ENCODE data around the gene PYGB.

Gene PYGB

DNA sequence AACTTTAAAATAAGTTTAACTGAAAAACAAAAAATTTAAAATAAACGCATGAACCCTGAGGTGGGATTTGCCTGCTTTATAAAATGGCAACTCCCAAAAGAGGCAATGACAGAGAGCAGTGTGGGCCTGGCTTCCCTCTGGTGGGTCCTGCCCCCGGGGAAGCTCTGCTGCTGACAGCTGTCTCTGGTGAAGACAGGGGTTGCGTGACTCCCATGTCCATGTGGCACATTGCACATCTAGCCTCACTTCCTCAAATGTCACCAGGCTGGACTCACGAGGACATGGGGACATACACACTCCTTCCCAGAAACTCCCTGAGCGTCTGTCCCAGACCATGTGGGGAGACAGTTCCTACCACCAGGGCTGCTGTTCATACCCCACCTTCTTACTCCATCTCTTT, 76.5 kb downstream of the PYGB start:
- no peak for ATAC-seq
- TF ChIP-seq PPARA (CRISPR knock-in tag; IDR thresholded peaks at IDR 0.05; ENCODE audit: borderline replicate concordance) = no peak

DNA sequence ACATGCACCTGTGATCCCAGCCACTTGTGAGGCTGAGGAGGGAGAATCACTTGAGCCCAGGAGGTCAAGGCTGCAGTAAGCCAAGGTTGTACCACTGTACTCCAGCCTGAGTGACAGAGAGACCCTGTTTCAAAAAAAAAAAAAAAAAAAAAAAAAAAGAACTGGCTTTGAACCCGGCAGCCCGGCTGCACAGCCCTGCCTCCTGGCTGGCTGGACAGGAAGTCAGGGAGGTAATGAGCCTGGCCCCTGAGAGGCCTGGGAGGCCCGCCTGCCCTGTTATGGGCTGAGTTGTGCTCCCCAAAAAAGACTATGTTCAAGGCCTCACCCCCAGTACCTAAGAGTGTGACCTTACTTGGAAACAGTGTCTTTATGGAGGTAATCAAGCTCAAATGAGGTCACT, 77.2 kb downstream of the PYGB start:
- no peak for ATAC-seq
- TF ChIP-seq, protein P1, sequence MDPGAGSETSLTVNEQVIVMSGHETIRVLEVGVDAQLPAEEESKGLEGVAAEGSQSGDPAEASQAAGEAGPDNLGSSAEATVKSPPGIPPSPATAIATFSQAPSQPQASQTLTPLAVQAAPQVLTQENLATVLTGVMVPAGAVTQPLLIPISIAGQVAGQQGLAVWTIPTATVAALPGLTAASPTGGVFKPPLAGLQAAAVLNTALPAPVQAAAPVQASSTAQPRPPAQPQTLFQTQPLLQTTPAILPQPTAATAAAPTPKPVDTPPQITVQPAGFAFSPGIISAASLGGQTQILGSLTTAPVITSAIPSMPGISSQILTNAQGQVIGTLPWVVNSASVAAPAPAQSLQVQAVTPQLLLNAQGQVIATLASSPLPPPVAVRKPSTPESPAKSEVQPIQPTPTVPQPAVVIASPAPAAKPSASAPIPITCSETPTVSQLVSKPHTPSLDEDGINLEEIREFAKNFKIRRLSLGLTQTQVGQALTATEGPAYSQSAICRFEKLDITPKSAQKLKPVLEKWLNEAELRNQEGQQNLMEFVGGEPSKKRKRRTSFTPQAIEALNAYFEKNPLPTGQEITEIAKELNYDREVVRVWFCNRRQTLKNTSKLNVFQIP (CRISPR knock-in tag; IDR thresholded peaks at IDR 0.05; ENCODE audit: borderline replicate concordance, low read depth) = no peak
- no peak for TF ChIP-seq ZFP30 (CRISPR knock-in tag; IDR thresholded peaks at IDR 0.05)
- TF ChIP-seq, protein P2, sequence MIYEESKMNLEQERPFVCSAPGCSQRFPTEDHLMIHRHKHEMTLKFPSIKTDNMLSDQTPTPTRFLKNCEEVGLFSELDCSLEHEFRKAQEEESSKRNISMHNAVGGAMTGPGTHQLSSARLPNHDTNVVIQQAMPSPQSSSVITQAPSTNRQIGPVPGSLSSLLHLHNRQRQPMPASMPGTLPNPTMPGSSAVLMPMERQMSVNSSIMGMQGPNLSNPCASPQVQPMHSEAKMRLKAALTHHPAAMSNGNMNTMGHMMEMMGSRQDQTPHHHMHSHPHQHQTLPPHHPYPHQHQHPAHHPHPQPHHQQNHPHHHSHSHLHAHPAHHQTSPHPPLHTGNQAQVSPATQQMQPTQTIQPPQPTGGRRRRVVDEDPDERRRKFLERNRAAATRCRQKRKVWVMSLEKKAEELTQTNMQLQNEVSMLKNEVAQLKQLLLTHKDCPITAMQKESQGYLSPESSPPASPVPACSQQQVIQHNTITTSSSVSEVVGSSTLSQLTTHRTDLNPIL (CRISPR knock-in tag; IDR thresholded peaks at IDR 0.05; ENCODE audit: low read depth) = no peak
- TF ChIP-seq BACH2 (CRISPR knock-in tag; IDR thresholded peaks at IDR 0.05; ENCODE audit: borderline replicate concordance) = no peak
- no peak for TF ChIP-seq OSR1 (CRISPR knock-in tag; IDR thresholded peaks at IDR 0.05)
- TF ChIP-seq ZNF8 (CRISPR knock-in tag; IDR thresholded peaks at IDR 0.05) = no peak
- TF ChIP-seq ESRRG (CRISPR knock-in tag; IDR thresholded peaks at IDR 0.05) = no peak
- TF ChIP-seq, protein P3, sequence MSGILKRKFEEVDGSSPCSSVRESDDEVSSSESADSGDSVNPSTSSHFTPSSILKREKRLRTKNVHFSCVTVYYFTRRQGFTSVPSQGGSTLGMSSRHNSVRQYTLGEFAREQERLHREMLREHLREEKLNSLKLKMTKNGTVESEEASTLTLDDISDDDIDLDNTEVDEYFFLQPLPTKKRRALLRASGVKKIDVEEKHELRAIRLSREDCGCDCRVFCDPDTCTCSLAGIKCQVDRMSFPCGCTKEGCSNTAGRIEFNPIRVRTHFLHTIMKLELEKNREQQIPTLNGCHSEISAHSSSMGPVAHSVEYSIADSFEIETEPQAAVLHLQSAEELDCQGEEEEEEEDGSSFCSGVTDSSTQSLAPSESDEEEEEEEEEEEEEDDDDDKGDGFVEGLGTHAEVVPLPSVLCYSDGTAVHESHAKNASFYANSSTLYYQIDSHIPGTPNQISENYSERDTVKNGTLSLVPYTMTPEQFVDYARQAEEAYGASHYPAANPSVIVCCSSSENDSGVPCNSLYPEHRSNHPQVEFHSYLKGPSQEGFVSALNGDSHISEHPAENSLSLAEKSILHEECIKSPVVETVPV (CRISPR knock-in tag; IDR thresholded peaks at IDR 0.05) = no peak
- no peak for TF ChIP-seq ZC3H10 (CRISPR knock-in tag; IDR thresholded peaks at IDR 0.05)
- no peak for TF ChIP-seq TOX (CRISPR knock-in tag; IDR thresholded peaks at IDR 0.05; ENCODE audit: borderline replicate concordance)
- no peak for TF ChIP-seq PPARA (CRISPR knock-in tag; IDR thresholded peaks at IDR 0.05; ENCODE audit: borderline replicate concordance)
- TF ChIP-seq GLIS3 (CRISPR knock-in tag; IDR thresholded peaks at IDR 0.05) = no peak
- no peak for TF ChIP-seq RARB (CRISPR knock-in tag; IDR thresholded peaks at IDR 0.05)

DNA sequence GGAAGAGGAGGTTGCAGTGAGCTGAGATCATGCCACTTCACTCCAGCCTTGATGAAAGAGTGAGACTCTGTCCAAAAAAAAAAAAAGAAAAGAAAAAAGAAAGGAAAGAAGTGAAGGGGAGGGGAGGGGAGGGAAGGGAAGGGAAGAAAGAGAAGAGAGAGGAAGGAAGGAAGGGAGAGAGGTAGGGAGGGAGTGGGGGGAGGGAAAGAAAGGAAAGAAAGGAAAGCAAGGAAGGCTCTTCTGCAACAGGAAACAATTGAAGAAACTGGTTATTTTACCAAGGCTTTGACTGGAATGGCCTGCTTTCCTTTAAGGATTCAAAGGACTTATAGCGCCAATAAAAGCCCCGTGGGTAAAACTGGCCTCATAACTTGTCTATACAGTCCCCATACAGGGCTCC, 78.1 kb downstream of the PYGB start:
- TF ChIP-seq ESRRG (CRISPR knock-in tag; IDR thresholded peaks at IDR 0.05) (no peak), ZNF70 (CRISPR knock-in tag; IDR thresholded peaks at IDR 0.05) (no peak), ZFP3 (CRISPR knock-in tag; IDR thresholded peaks at IDR 0.05) (no peak), ISL1 (CRISPR knock-in tag; IDR thresholded peaks at IDR 0.05) (no peak)
- TF ChIP-seq, protein P1 (CRISPR knock-in tag; IDR thresholded peaks at IDR 0.05; ENCODE audit: borderline replicate concordance, low read depth) = no peak
- ATAC-seq = no peak

DNA sequence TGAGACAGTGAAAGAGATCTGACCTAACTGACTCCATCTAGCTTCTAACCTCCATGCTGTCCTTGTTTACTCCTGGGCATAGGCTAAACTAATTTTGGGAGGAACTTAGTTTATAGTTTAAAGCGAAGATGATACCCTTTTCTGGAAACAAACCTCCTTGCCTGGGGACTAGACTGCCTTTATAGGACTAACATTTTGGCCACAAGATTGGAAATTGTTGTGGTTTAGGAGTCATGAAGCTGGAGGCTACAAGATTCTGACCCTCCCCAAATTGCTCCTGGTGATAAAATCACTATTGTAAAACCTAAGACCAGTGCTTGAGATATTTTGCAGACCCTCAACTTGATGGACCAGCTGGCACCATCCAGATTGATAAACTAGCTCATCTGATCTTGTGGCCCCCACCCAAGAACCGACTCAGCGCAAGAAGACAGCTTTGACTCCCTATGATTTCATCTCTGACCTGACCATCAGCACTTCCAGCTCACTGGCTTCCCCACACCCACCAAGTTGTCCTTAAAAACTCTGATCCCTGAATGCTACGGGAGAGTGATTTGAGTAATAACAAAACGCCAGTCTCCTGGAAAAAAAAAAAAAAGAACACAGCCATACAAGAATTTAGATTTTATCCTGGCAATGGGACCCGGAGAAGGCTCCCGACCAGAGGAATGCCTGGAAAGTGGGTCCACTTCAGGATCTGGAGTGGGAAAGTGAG, 79.8 kb downstream of the PYGB start:
- TF ChIP-seq ZNF8 (CRISPR knock-in tag; IDR thresholded peaks at IDR 0.05) = no peak
- no peak for TF ChIP-seq ARNTL (CRISPR knock-in tag; IDR thresholded peaks at IDR 0.05; ENCODE audit: borderline replicate concordance, low read depth)
- TF ChIP-seq, protein P4, sequence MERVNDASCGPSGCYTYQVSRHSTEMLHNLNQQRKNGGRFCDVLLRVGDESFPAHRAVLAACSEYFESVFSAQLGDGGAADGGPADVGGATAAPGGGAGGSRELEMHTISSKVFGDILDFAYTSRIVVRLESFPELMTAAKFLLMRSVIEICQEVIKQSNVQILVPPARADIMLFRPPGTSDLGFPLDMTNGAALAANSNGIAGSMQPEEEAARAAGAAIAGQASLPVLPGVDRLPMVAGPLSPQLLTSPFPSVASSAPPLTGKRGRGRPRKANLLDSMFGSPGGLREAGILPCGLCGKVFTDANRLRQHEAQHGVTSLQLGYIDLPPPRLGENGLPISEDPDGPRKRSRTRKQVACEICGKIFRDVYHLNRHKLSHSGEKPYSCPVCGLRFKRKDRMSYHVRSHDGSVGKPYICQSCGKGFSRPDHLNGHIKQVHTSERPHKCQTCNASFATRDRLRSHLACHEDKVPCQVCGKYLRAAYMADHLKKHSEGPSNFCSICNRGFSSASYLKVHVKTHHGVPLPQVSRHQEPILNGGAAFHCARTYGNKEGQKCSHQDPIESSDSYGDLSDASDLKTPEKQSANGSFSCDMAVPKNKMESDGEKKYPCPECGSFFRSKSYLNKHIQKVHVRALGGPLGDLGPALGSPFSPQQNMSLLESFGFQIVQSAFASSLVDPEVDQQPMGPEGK (CRISPR knock-in tag; IDR thresholded peaks at IDR 0.05; ENCODE audit: borderline replicate concordance) = no peak
- no peak for TF ChIP-seq ZNF70 (CRISPR knock-in tag; IDR thresholded peaks at IDR 0.05)
- TF ChIP-seq RARB (CRISPR knock-in tag; IDR thresholded peaks at IDR 0.05) = no peak
- TF ChIP-seq SNAI2 (CRISPR knock-in tag; IDR thresholded peaks at IDR 0.05) = no peak
- TF ChIP-seq BACH2 (CRISPR knock-in tag; IDR thresholded peaks at IDR 0.05; ENCODE audit: borderline replicate concordance) = no peak
- no peak for TF ChIP-seq ZFP3 (CRISPR knock-in tag; IDR thresholded peaks at IDR 0.05)
- no peak for TF ChIP-seq TCF4 (CRISPR knock-in tag; IDR thresholded peaks at IDR 0.05; ENCODE audit: borderline replicate concordance)
- TF ChIP-seq, protein P3 (CRISPR knock-in tag; IDR thresholded peaks at IDR 0.05) = no peak
- TF ChIP-seq ZFP30 (CRISPR knock-in tag; IDR thresholded peaks at IDR 0.05) = no peak
- TF ChIP-seq CSDC2 (CRISPR knock-in tag; IDR thresholded peaks at IDR 0.05) = no peak
- TF ChIP-seq, protein P2 (CRISPR knock-in tag; IDR thresholded peaks at IDR 0.05; ENCODE audit: low read depth) = no peak
- TF ChIP-seq OSR1 (CRISPR knock-in tag; IDR thresholded peaks at IDR 0.05) = no peak

More for the DNA sequence above, 79.8 kb downstream of the PYGB start:
- ATAC-seq = no peak
